CD4-positive, alpha-beta T cell treated with Interferon gamma for 1 hour (primary cell): ENCODE data around the gene LINGO1.

Experiments used
- DNase-seq: peaks from one replicate; pipeline ENCODE4 v3.0.0-alpha.2; 2020

Gene LINGO1

DNA sequence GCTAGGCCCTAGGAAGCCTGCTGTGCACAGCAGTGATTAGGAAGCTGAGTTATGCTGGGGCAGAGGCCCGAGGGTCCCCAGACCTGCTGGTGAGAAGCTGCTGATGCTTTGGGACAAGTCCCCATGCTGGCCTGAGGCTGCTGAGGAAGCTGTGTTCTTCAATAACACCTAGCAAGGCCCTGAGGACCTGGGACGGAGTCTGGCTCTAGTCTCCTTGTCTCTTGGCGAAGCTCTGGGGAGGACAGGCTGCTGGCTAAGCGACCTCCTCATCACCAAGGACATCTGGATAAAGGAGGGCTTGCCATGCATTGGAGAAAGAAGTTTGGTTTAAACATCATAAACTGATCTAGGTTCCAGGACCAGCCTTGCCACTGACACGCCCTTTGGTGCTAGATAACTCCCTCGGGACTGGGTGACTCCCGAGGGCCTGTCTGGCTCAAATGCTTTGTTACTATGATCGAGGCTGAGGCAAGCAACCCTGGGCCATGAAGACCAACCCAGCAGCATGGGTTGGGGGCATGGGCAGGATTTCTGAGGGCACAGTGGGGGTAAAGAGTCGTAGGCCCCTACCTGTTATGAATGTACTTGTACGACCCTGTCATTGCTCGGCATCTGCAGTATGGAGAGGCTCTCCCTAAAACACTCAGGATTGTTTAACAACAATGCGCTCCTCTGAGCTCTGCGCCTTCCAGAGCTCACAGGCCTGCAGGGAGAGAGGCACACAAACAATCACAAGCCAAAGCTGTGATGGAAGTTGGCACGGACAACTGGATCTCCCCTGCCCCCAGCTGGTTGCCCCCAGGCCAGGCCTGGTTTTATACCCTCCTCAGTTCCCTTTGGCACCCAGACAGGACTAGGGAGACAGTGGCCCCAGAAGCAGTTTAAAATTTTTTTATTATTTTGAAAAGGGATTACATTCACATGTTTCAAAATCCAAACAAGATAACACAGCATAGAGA, 64.4 kb downstream of the LINGO1 start:
- no peak for DNase-seq

DNA sequence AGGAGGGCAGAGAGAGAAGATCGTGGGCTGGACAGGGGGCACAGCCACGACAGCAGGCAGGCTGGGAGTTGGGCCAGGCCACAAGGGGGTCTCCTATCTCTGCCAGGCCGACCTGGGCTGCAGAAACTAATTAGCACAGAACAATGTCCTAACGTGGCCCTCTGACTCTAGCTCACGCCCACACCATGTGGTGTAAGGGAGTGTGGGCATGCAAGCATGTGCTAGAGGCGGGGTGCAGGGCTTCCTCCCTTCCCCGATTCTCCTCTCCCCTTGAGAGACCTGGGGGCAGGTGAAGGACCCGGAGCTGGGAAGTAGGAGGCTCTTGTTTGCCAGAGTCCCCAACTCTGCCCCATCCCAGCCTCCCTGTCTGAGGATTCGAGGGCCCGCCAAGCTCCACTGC, 65.5 kb downstream of the LINGO1 start:
- no peak for DNase-seq

DNA sequence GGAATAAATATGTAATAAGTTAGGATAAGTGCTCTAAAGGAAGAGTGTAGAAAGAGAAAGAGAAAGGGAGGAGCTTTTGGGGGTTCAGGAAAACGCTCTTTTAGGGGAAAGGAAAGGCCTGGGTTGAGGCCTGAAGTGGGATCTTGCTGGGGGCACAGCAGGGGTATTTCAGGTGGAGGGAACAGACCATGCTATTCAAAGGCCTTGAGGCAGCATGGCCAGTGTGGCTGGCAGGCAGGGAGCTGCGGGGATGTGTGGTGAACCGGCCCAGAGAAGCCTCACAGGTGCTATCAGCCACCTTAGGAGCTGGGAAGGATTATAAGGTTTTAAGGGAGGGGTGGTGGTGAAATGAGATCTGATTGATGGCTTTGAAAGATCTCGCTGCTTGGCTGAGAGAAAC, 66.6 kb downstream of the LINGO1 start:
- DNase-seq: no peak

DNA sequence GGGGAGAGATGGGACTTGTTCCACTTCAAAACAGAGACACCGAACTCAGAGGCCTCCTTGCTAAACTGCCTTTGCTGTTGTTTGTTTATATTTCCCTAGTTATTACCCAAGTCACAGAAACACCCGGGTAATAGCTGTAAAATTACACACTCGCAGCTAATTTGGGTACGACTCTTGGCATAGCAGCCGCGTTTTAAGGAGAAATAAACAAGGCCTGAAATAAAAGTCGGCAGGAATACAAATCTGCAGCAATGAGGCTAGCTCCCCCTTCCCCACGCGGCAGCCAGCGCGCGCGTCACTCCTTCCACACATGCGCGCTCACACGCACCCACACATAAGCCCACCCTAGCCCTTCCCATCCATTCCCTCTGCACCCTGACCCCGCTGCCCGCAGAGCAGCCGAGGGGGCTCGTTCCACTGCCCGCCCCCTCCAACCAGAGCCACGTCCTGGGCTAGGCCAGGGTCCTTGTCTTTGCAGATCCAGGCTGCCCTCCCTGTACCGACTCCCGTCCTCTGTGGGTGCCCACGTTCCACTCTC, 67.3 kb downstream of the LINGO1 start:
- no peak for DNase-seq

DNA sequence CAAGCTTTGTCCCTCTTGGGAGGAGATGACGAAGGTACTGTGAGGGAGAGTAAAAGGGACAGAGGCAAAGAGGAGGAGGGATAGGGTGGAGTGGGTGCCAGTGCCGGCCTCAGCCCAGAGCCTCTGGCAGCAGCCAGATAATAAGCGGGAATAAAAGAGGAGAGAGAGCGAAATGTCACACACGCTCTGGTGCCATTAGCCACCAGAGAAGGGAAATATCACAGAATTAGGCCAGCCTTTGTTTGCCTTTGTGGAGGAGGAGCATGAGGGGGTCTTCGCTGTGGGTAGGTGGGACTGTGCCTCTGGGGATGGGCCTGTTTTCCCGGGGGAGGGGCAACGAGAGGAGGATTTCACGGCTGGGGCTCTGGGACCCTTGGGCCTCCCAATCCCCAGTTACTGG, 67.8 kb downstream of the LINGO1 start:
- no peak for DNase-seq

DNA sequence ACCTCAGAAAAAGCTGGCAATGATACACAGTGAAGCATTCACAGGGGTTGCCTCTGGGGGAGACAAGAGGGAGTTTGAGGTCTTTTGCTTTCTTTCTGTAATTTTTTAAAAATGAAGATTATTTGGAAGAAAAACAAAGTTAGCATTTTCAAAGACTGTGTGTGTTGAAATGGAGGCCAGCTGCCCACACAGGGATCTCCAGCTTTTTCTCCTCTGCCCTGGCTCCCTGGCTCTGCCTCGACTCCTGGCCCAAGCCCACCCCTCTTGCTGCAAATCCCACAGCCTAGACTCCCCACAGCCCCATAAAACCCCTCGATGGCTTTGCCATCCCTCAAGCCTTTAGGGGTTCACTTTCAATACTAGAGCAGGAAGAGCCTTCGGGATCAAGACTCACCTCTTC, 68.4 kb downstream of the LINGO1 start:
- no peak for DNase-seq

DNA sequence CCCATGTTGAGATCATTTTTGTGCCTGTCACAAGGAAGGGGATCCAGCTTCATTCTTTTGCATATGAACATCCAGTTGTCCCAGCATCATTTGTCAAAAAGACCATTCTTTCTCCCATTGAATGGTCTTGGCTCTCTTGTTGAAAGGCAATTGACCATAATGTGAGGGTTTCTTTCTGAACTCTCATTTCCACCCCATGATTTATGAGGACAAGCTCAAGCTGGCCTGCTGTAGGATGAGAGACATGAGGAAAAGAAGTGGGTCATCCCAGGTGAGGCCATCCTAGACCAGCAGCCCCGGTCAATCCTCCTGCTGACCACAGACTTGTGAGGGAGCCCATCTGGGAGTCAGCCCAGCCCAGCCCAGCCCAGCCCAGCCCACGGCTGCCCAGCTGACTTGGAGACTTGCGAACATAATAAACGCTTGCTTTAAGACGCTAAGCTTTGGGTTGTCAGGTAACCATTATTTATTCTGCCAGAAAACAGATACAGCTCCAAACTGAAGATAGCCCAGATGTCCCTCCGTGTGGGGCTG, 69.0 kb downstream of the LINGO1 start:
- no peak for DNase-seq
